ENCODE results near the gene HIGD1A. TPM values are rescaled to one million over a fixed set of nuclear protein-coding genes. Genes with fewer than 3 reads are reported as not detected.

HIGD1A gene
- total and polyA plus RNA-seq, 9 of the 15 experiments (the other 6 are each of a cell fraction or from before 2014, with no cell fraction given) = 165 to 1,185 (median 333) TPM

DNA sequence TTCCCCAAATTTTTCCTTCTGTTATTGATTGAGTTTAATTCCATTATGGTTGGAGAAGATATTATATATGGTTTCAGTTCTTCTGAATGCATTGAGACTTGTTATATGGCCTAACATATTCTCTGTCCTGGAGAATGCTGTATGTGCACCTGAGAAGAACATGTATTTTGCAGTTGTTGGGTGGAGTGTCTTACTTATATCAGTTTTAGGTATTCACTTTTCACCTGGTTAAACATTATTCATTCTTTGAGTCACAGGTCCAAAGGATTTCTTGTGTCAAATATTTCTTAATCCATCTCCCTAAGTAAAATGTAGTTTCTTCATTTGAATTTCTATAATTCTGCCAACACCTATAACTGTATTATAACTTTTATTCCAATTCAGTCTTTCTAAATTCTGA is 22.7 kb upstream of the HIGD1A start:
- Histone ChIP-seq H3K9me1 (ENCODE audit: control insufficient read depth, insufficient read depth, low read length) (no peaks in the 10 kb centered on the region), H3K4me1 (replicated peaks in 1 of 2; ENCODE audit: control insufficient read depth in 2 of 2, insufficient read depth in 2 of 2, low read length in 2 of 2) (no peaks in the 10 kb centered on the region), H3K79me2 (ENCODE audit: control insufficient read depth, insufficient read depth, low read length) (no peaks in the 10 kb centered on the region), H3K27me3 (ENCODE audit: control insufficient read depth in 2 of 2, insufficient read depth in 2 of 2, low read length in 2 of 2) (0 out of 5 replicates have a peak, but pooled peaks cover 0 to 2% of the 10 kb centered on the region in 2 experiments), H3K9me3 (replicated peaks; ENCODE audit: control insufficient read depth, insufficient read depth, low read depth, low read length) (no peaks in the 10 kb centered on the region), H3K27ac (ENCODE audit: extremely low read depth, low read depth, low read length) (no peak overlapping the region), H2AFZ (ENCODE audit: low read depth, low read length) (no peak overlapping the region), H4K20me1 (replicated peaks; ENCODE audit: control insufficient read depth, insufficient read depth, low read length) (no peaks in the 10 kb centered on the region), H3K9ac (ENCODE audit: insufficient read depth in 1 of 2, low read depth in 2 of 2, low read length in 2 of 2) (no peak overlapping the region), H3K4me3 (no peak overlapping the region), H3K4me2 (ENCODE audit: insufficient read depth, low read length) (no peak overlapping the region), H3K36me3 (ENCODE audit: control insufficient read depth, insufficient read depth, low read length) (no peaks in the 10 kb centered on the region)
- ChIA-PET POLR2A (no interaction called here), CTCF (ENCODE audit: low intra/inter-chr PET ratio) (no interaction called here)
- DNase-seq (ENCODE audit: extremely low read depth in 1 of 4, low spot score in 3 of 4) (no peak), FAIRE-seq (no peak), ATAC-seq (no peak)
- intact Hi-C loops (cut with micrococcal nuclease) = no loop called here
- in situ Hi-C loops (cut with MboI) = loop anchor here (5.0 kb wide), 1 partner anchor 45 kb away; no protein-coding TSS in a partner anchor
- BruUV-seq (replicated peaks) = no TSS peak
- no peak for TF ChIP-seq CTCFL (IDR thresholded peaks at IDR 0.05; ENCODE audit: borderline replicate concordance, insufficient read depth, low read depth, low read length, poor library complexity, severe bottlenecking)
- no peak for TF ChIP-seq ZNF318 (IDR thresholded peaks at IDR 0.05; ENCODE audit: borderline replicate concordance in 1 of 2, low read depth in 1 of 2)
- no peak for TF ChIP-seq RAD21 (CRISPR knock-in tag; conservative IDR thresholded peaks at IDR 0.05 in 1 of 2, IDR thresholded peaks at IDR 0.05 in 1 of 2)
- no peak for TF ChIP-seq RBM15 (IDR thresholded peaks at IDR 0.05; ENCODE audit: insufficient read depth, low read length)
- TF ChIP-seq RHOXF2B (CRISPR knock-in tag; conservative IDR thresholded peaks at IDR 0.05) = no peak
